ENCODE measurements around the gene ADCY3.

Gene ADCY3

DNA sequence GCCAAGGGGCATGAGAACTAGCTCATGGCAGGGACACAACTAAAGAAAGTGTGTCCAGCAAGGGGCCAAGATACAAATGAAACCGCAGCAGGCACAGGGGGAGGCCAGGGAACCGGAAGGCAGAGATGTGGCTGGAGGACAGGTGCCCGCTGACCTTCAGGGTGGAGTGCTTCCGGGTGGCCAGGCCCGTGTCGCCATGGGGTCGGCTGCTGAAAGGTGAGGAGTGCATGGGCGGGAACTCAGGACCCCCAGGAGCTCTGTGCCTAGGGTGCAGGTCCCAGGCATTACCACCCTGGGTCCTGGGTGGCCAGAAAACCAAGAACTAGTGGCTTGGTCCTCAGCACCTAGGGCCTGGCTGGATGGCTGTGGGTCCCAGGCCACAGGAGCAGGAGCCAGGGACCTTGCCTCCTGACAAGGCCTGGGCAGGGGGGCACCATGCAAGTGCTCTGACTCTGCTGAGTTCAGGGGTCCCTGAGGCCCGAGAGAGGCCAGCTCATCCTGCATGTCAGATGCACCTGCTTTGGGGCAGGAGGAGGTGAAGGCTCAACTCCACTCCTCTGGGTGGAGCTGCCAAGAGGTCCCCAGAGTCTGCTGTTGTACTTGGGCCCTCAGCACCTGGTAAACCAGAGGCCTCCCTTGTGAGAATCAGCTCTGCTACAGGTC lies 75.9 kb downstream of the ADCY3 start:
- no peak for TF ChIP-seq EZH2phosphoT487 (IDR thresholded peaks at IDR 0.05; ENCODE audit: borderline replicate concordance)
- TF ChIP-seq, protein P1, sequence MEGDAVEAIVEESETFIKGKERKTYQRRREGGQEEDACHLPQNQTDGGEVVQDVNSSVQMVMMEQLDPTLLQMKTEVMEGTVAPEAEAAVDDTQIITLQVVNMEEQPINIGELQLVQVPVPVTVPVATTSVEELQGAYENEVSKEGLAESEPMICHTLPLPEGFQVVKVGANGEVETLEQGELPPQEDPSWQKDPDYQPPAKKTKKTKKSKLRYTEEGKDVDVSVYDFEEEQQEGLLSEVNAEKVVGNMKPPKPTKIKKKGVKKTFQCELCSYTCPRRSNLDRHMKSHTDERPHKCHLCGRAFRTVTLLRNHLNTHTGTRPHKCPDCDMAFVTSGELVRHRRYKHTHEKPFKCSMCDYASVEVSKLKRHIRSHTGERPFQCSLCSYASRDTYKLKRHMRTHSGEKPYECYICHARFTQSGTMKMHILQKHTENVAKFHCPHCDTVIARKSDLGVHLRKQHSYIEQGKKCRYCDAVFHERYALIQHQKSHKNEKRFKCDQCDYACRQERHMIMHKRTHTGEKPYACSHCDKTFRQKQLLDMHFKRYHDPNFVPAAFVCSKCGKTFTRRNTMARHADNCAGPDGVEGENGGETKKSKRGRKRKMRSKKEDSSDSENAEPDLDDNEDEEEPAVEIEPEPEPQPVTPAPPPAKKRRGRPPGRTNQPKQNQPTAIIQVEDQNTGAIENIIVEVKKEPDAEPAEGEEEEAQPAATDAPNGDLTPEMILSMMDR (conservative IDR thresholded peaks at IDR 0.05; ENCODE audit: low read length): no peak
- H3K4me3 ChIP-seq (ENCODE audit: low read length, poor library complexity, severe bottlenecking): no peak overlapping the region
- H3K27me3 ChIP-seq (ENCODE audit: insufficient read depth, low read length, poor library complexity, severe bottlenecking): no peaks in the 10 kb centered on the region
- H2AFZ ChIP-seq (ENCODE audit: low read length): no peak overlapping the region
- H3K9ac ChIP-seq (ENCODE audit: low read depth, low read length, poor library complexity, severe bottlenecking): no peak overlapping the region
- no peaks in the 10 kb centered on the region for H3K9me3 ChIP-seq (ENCODE audit: insufficient read depth, low read depth, low read length)
- no peaks in the 10 kb centered on the region for H3F3A ChIP-seq (ENCODE audit: low read depth)
- H3K4me1 ChIP-seq (ENCODE audit: insufficient read depth, low read length, poor library complexity, severe bottlenecking): no peaks in the 10 kb centered on the region
- H3K36me3 ChIP-seq (ENCODE audit: insufficient read depth, low read length): peaks cover 51% of the 10 kb centered on the region; the same call in 1 of the 2 replicates
- no peak overlapping the region for H3K4me2 ChIP-seq (ENCODE audit: low read depth, low read length, poor library complexity, severe bottlenecking)
- H3K79me2 ChIP-seq (ENCODE audit: insufficient read depth, low read length): no peaks in the 10 kb centered on the region
- no peaks in the 10 kb centered on the region for H3K9me2 ChIP-seq (replicated peaks; ENCODE audit: low read depth, low read length)
- H4K20me1 ChIP-seq (ENCODE audit: insufficient read depth, low read length, poor library complexity, severe bottlenecking): no peaks in the 10 kb centered on the region

GRCh38 chr2:24843330-24843860 lies 76.6 kb downstream of the ADCY3 start:
- Histone ChIP-seq H2AFZ (ENCODE audit: low read length) (no peak overlapping the region), H3K9ac (ENCODE audit: low read depth, low read length, poor library complexity, severe bottlenecking) (no peak overlapping the region), H3K4me3 (ENCODE audit: low read length, poor library complexity, severe bottlenecking) (no peak overlapping the region), H3K27me3 (ENCODE audit: insufficient read depth, low read length, poor library complexity, severe bottlenecking) (no peaks in the 10 kb centered on the region), H3K79me2 (ENCODE audit: insufficient read depth, low read length) (no peaks in the 10 kb centered on the region), H3K36me3 (ENCODE audit: insufficient read depth, low read length) (peaks cover 53% of the 10 kb centered on the region; the same call in 1 of the 2 replicates), H3K9me2 (replicated peaks; ENCODE audit: low read depth, low read length) (no peaks in the 10 kb centered on the region), H4K20me1 (ENCODE audit: insufficient read depth, low read length, poor library complexity, severe bottlenecking) (no peaks in the 10 kb centered on the region), H3K9me3 (ENCODE audit: insufficient read depth, low read depth, low read length) (no peaks in the 10 kb centered on the region), H3K4me1 (ENCODE audit: insufficient read depth, low read length, poor library complexity, severe bottlenecking) (no peaks in the 10 kb centered on the region), H3K4me2 (ENCODE audit: low read depth, low read length, poor library complexity, severe bottlenecking) (no peak overlapping the region), H3F3A (ENCODE audit: low read depth) (no peaks in the 10 kb centered on the region)
- TF ChIP-seq EZH2phosphoT487 (IDR thresholded peaks at IDR 0.05; ENCODE audit: borderline replicate concordance): no peak

DNA sequence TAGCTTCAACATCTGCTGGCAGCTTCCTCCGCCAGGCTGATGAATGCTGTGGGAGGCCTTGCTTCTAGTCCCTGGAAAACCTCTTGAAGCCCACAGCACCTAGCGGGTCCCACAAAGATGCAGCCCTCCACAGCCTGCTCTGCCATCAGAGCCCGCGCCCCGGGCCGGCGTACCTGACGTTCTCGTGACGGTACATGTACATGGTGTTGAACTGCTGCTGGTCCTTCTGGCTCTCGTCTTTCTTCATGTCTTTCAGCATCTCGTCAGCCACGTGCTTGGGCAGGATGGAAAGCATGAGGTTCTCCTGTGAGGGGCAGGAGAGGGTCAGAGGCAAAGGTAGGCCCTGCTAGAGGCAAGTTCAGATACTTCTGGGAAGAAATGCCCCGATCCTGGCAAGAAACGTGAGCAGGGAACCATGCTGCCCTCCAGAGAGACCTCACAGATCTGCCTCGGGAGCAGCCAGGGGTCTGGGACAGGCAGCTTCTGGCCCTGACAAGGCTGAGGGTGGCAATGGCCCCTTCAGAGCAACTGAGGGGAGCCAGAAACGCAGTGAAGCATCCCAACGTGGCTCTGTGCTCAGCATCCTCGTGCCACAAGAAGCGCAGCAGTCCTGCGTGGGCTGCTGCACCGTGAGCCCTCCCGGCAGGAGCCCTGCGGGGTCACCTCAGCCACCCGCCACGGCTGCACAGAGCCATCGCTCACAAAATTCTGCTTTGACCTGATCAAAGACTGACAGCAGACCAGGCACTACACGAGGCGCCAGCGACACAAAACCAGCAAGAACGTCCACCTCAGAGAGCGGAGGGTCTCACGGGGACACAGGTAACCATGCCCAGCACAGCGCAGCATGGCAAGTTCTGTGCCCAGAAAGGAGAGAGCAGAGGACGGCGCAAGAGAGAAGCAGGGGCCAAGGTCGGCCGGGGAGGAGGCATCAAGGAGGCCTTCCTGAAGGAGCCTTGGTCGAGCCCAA lies 77.7 kb downstream of the ADCY3 start:
- Histone ChIP-seq H3K4me3 (ENCODE audit: low read length, poor library complexity, severe bottlenecking) (no peak overlapping the region), H3K4me1 (ENCODE audit: insufficient read depth, low read length, poor library complexity, severe bottlenecking) (no peaks in the 10 kb centered on the region), H3K27me3 (ENCODE audit: insufficient read depth, low read length, poor library complexity, severe bottlenecking) (no peaks in the 10 kb centered on the region), H4K20me1 (ENCODE audit: insufficient read depth, low read length, poor library complexity, severe bottlenecking) (no peaks in the 10 kb centered on the region), H3K9me3 (ENCODE audit: insufficient read depth, low read depth, low read length) (no peaks in the 10 kb centered on the region), H3K9ac (ENCODE audit: low read depth, low read length, poor library complexity, severe bottlenecking) (no peak overlapping the region), H3F3A (ENCODE audit: low read depth) (no peaks in the 10 kb centered on the region), H2AFZ (ENCODE audit: low read length) (no peak overlapping the region), H3K36me3 (ENCODE audit: insufficient read depth, low read length) (peaks cover 56% of the 10 kb centered on the region; the same call in 1 of the 2 replicates), H3K9me2 (replicated peaks; ENCODE audit: low read depth, low read length) (no peaks in the 10 kb centered on the region), H3K79me2 (ENCODE audit: insufficient read depth, low read length) (no peaks in the 10 kb centered on the region), H3K4me2 (ENCODE audit: low read depth, low read length, poor library complexity, severe bottlenecking) (no peak overlapping the region)
- no peak for TF ChIP-seq EZH2phosphoT487 (IDR thresholded peaks at IDR 0.05; ENCODE audit: borderline replicate concordance)
- TF ChIP-seq, protein P1 (conservative IDR thresholded peaks at IDR 0.05; ENCODE audit: low read length): no peak

All from Loucy (cell line).